Measurements from ENCODE around the gene PPARG.

Gene PPARG

DNA sequence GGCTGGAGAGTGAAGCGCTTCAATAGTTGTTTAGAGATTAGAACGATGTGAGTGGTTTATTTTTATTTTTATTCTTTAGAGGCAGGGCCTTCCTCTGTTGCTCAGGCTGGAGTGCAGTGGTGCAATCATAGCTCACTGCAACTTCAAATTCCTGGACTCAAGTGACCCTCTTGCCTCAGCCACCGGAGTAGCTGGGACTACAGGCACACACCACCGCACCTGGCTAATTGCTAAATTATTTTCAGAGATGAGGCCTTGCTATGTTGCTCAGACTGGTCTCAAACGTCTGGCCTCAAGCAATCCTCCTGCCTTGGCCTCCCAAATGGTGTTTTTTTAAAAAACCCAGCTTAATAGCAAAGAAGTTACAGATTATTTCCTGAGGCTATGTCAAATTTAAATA, 29.0 kb downstream of the PPARG start:
- no peak for DNase-seq
- H3K27ac ChIP-seq = no peak overlapping the region
- TF ChIP-seq, protein P1, sequence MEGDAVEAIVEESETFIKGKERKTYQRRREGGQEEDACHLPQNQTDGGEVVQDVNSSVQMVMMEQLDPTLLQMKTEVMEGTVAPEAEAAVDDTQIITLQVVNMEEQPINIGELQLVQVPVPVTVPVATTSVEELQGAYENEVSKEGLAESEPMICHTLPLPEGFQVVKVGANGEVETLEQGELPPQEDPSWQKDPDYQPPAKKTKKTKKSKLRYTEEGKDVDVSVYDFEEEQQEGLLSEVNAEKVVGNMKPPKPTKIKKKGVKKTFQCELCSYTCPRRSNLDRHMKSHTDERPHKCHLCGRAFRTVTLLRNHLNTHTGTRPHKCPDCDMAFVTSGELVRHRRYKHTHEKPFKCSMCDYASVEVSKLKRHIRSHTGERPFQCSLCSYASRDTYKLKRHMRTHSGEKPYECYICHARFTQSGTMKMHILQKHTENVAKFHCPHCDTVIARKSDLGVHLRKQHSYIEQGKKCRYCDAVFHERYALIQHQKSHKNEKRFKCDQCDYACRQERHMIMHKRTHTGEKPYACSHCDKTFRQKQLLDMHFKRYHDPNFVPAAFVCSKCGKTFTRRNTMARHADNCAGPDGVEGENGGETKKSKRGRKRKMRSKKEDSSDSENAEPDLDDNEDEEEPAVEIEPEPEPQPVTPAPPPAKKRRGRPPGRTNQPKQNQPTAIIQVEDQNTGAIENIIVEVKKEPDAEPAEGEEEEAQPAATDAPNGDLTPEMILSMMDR (IDR thresholded peaks at IDR 0.05; ENCODE audit: low read depth, low read length) = no peak
- H3K36me3 ChIP-seq = no peaks in the 10 kb centered on the region
- H3K9me3 ChIP-seq (ENCODE audit: severe bottlenecking) = no peaks in the 10 kb centered on the region
- no peaks in the 10 kb centered on the region for H3K27me3 ChIP-seq (ENCODE audit: insufficient read depth, low read depth, severe bottlenecking)
- H3K4me3 ChIP-seq (ENCODE audit: low read depth, low read length) = no peak overlapping the region

DNA sequence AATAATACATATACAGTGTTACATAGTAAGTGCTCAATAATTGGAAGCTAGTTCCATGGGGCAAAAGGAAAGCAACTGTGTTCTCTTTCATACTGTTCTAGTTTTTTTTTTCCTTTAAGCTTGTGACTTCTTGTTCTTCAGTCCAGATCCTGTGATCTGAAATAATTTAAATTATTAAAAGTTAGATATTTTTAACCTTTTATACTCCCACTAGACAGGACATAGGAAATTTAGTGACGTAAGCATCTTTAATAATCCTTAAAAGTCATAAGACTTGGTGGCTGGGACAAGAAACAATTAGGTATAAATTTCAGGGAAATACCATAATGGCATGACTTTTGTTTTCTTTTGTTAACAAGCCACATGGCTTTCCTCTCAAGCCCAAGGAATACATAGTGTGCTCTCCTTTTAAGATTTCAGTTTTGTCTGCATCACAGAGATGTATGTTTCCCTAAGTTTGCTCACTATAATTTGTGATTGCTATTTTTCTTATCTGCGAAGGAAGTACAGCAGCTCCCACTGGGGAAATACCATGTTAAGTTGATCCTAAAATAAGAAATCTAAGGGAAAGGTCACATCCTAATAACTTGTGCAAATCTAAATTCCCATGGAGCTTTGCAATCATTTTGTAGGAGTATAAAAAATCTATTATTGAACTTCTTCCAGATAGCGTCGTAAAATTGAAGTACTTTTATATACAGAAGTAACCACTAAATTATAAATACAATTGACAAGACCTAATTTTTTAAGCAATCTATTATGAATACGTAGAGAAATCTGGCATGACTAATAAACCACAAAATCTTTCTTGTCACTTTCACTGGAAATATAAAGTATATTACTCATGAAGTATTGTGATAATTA, 30.1 kb downstream of the PPARG start:
- TF ChIP-seq, protein P1 (IDR thresholded peaks at IDR 0.05; ENCODE audit: low read depth, low read length) = no peak
- H3K4me3 ChIP-seq (ENCODE audit: low read depth, low read length) = no peak overlapping the region
- no peaks in the 10 kb centered on the region for H3K36me3 ChIP-seq
- H3K27me3 ChIP-seq (ENCODE audit: insufficient read depth, low read depth, severe bottlenecking) = no peaks in the 10 kb centered on the region
- H3K9me3 ChIP-seq (ENCODE audit: severe bottlenecking) = no peaks in the 10 kb centered on the region
- DNase-seq = no peak
- no peak overlapping the region for H3K27ac ChIP-seq

DNA sequence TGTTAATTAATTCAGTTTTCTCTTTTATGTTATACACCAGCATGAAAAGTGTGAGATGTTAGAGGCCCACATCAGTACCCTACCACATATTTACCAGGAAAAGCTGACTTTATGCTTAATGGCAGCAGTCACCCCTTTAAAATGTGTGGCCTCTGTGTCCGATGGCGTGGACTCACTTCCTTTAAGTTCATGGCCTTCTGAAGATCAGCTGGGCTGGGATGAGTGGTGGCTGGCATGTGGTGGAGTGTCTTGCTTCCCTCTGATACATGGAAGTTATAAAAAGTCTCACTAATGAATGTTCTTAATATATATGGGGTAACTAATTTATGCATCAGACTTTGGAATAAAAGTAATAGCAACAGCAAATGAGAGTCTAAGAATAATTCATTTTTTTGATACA, 32.1 kb downstream of the PPARG start:
- H3K36me3 ChIP-seq = no peaks in the 10 kb centered on the region
- no peak overlapping the region for H3K27ac ChIP-seq
- TF ChIP-seq, protein P1 (IDR thresholded peaks at IDR 0.05; ENCODE audit: low read depth, low read length) = no peak
- DNase-seq = no peak
- no peaks in the 10 kb centered on the region for H3K9me3 ChIP-seq (ENCODE audit: severe bottlenecking)
- H3K27me3 ChIP-seq (ENCODE audit: insufficient read depth, low read depth, severe bottlenecking) = no peaks in the 10 kb centered on the region
- no peak overlapping the region for H3K4me3 ChIP-seq (ENCODE audit: low read depth, low read length)

DNA sequence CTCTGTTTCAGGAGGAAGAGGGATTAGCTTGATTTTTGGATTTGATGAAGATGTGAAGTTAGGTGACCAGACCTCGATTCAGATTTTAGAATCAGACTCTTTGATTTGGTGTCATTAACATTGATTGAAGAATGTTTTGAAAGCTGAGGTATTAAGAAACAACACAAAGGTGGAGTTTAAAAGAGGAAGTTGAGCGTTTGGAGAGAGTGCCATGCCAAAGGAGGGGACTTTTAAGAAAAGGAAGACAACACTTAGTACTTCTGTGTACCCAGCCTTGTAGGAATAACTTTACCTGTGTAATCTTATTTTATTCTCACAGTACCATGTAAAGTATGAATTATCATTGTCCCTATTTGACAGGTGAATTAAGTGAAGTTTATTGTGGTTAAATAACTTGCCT, 34.4 kb downstream of the PPARG start:
- DNase-seq = no peak
- Histone ChIP-seq H3K27ac (no peak overlapping the region), H3K27me3 (ENCODE audit: insufficient read depth, low read depth, severe bottlenecking) (no peaks in the 10 kb centered on the region), H3K36me3 (no peaks in the 10 kb centered on the region), H3K9me3 (ENCODE audit: severe bottlenecking) (no peaks in the 10 kb centered on the region), H3K4me3 (ENCODE audit: low read depth, low read length) (no peak overlapping the region)
- TF ChIP-seq, protein P1 (IDR thresholded peaks at IDR 0.05; ENCODE audit: low read depth, low read length) = no peak

DNA sequence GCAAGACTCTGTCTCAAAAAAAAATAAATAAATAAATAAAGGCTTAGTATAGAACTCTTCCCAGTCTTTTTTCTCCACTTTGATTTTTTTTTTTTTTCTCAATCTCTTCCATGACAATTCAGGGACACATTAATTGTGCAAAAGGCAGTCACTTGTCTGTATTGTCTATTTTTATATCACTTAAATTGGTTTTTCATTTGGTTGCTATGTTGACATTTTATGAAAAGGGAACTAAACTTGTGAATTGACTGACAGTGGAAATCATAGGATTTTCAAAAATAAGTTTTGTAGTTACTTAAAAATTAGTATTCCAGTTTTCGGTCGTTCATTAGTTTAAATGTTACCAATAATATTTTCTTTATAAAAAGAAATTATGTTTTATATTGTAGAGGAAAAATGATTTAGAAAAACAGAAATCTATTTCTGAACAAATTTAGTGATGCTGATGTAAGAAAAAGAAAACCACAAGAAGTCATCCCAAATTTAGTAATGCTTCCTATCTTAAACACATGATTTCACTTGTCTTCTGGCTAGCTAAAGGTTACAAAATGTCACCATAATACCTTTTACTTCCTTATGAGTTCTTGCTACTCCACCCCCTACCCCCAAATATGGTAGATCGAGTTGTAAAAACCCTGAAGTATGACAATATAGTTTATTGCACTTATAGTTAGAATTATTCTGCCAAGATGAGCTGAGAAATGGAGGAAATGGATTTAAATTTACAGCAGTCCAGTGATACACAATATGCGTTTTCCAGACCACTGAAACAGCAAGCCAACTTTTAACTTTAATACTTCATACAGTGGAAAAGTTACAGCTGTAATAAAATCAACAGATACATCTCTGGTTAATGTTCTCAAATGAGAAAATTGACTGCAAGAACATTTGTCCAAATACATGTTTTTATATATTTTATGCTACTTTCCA, 37.0 kb downstream of the PPARG start:
- TF ChIP-seq, protein P1 (IDR thresholded peaks at IDR 0.05; ENCODE audit: low read depth, low read length) = no peak
- no peak for DNase-seq
- H3K4me3 ChIP-seq (ENCODE audit: low read depth, low read length) = no peak overlapping the region
- H3K27ac ChIP-seq = no peak overlapping the region
- no peaks in the 10 kb centered on the region for H3K27me3 ChIP-seq (ENCODE audit: insufficient read depth, low read depth, severe bottlenecking)
- no peaks in the 10 kb centered on the region for H3K36me3 ChIP-seq
- no peaks in the 10 kb centered on the region for H3K9me3 ChIP-seq (ENCODE audit: severe bottlenecking)

Data from WERI-Rb-1 (cell line).